ENCODE measurements around the gene KCNK3.

GRCh38 chr2:26706093-26706492 lies 13.6 kb downstream of the KCNK3 start:
- TF ChIP-seq CTCF (IDR thresholded peaks at IDR 0.05), result no peak
- no peak for TF ChIP-seq POLR2A (IDR thresholded peaks at IDR 0.05)

Measured in thyroid gland (tissue), 4 donors.